Vagina (tissue), 2 donors: Measurements from ENCODE around the gene ABCC1.

Experiments used
- POLR2A ChIP-seq, 2 donors: fragments of 450-650 bp; IDR thresholded peaks; one replicate each; pipeline ENCODE4 v1.6.1; 2017; ENCODE audit warnings: antibody characterized with exemption in 2 of 2, mild to moderate bottlenecking in 2 of 2, moderate library complexity in 2 of 2
- POLR2AphosphoS5 ChIP-seq, 2 donors: sonication (generic); formaldehyde crosslinking; IDR thresholded peaks; one replicate each; pipeline ENCODE4 v1.9.0; 2017; ENCODE audit warnings: antibody characterized with exemption in 2 of 2, mild to moderate bottlenecking in 2 of 2, low read depth in 1 of 2; ENCODE audit not compliant: insufficient read depth in 1 of 2
- TF ChIP-seq, protein P1 (sequence below), 3 experiments: fragments of 450-650 bp in 2 of 3; fragments of 200-600 bp in 1 of 3; sonication (generic) in 1 of 3; IDR thresholded peaks; one replicate each; pipeline ENCODE4 v1.5.1; 2017 to 2019; ENCODE audit warnings: antibody characterized with exemption in 3 of 3, mild to moderate bottlenecking in 2 of 3, moderate library complexity in 2 of 3

DNA sequence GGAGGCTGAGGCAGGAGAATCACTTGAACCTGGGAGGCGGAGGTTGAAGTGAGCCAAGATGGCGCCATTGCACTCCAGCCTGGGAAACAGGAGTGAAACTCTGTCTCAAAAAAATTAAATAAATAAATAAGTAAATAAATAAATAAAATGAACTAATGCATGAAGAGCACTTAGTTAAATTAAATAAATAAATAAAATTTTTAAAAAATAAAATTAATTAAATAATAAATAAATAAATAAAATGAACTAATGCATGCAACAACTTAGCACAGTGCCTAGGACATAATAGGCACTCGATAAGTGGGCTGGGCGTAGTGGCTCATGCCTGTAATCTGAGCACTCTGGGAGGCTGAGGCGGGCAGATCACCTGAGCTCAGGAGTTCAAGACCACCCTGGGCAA is 45.5 kb upstream of the ABCC1 start:
- TF ChIP-seq, protein P1, sequence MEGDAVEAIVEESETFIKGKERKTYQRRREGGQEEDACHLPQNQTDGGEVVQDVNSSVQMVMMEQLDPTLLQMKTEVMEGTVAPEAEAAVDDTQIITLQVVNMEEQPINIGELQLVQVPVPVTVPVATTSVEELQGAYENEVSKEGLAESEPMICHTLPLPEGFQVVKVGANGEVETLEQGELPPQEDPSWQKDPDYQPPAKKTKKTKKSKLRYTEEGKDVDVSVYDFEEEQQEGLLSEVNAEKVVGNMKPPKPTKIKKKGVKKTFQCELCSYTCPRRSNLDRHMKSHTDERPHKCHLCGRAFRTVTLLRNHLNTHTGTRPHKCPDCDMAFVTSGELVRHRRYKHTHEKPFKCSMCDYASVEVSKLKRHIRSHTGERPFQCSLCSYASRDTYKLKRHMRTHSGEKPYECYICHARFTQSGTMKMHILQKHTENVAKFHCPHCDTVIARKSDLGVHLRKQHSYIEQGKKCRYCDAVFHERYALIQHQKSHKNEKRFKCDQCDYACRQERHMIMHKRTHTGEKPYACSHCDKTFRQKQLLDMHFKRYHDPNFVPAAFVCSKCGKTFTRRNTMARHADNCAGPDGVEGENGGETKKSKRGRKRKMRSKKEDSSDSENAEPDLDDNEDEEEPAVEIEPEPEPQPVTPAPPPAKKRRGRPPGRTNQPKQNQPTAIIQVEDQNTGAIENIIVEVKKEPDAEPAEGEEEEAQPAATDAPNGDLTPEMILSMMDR (IDR thresholded peaks at IDR 0.05) = no peak
- TF ChIP-seq POLR2AphosphoS5 (IDR thresholded peaks at IDR 0.05; ENCODE audit: insufficient read depth in 1 of 2, low read depth in 1 of 2) (no peak), POLR2A (IDR thresholded peaks at IDR 0.05) (no peak)
